Gastroesophageal sphincter (tissue), 4 donors: ENCODE measurements around the gene DNM3. TPM values are rescaled to one million over a fixed set of nuclear protein-coding genes. Genes with fewer than 3 reads are reported as not detected.

Source experiments
- ATAC-seq: fragments of 150-250 bp; one replicate; pipeline ENCODE4 v1.9.1; 2016; ENCODE audit warnings: mild to moderate bottlenecking, moderate library complexity
- H3K27ac ChIP-seq, 4 donors: fragments of 200-600 bp; sonication (generic) in 3 of 4; 1 replicate in 3 of 4; 2 replicates in 1 of 4; pipeline ENCODE4 v1.5.1; 2016 to 2019
- H3K27me3 ChIP-seq: fragments of 200-600 bp; sonication (generic); one replicate; pipeline ENCODE4 v1.5.1; 2019
- H3K36me3 ChIP-seq, 2 donors: fragments of 200-600 bp; sonication (generic); one replicate each; pipeline ENCODE4 v1.5.1; 2019; ENCODE audit warnings: control low read depth in 1 of 2
- H3K4me1 ChIP-seq, 3 donors: fragments of 200-600 bp; sonication (generic); 1 replicate in 2 of 3; 2 replicates in 1 of 3; pipeline ENCODE4 v1.5.1; 2016 to 2019; ENCODE audit warnings: control low read depth in 2 of 3
- H3K4me3 ChIP-seq, 2 donors: fragments of 200-600 bp; sonication (generic); one replicate each; pipeline ENCODE4 v1.5.1; 2019; ENCODE audit warnings: mild to moderate bottlenecking in 1 of 2, moderate library complexity in 1 of 2
- H3K9me3 ChIP-seq, 3 donors: fragments of 200-600 bp; sonication (generic); one replicate each; pipeline ENCODE4 v1.5.1; 2017 to 2019; ENCODE audit warnings: control low read depth in 2 of 3
- CTCF ChIP-seq, 4 experiments: fragments of 200-600 bp in 2 of 4; fragments of 450-650 bp in 2 of 4; sonication (generic) in 1 of 4; IDR thresholded peaks; one replicate each; pipeline ENCODE4 v1.5.1; 2017 to 2019; ENCODE audit warnings: antibody characterized with exemption in 4 of 4, mild to moderate bottlenecking in 2 of 4, moderate library complexity in 2 of 4
- EP300 ChIP-seq: sonication (generic); formaldehyde crosslinking; IDR thresholded peaks from one replicate; pipeline ENCODE4 v1.6.1; 2017; ENCODE audit warnings: antibody characterized with exemption, mild to moderate bottlenecking
- POLR2A ChIP-seq, 2 donors: fragments of 450-650 bp; IDR thresholded peaks; one replicate each; pipeline ENCODE4 v1.6.1; 2017; ENCODE audit warnings: antibody characterized with exemption in 2 of 2, mild to moderate bottlenecking in 2 of 2, moderate library complexity in 1 of 2
- POLR2AphosphoS5 ChIP-seq: sonication (generic); formaldehyde crosslinking; IDR thresholded peaks from one replicate; pipeline ENCODE4 v1.6.1; 2017; ENCODE audit warnings: antibody characterized with exemption
- WGBS, 2 donors: methylation state at CpG; one replicate each; pipeline ENCODE4 v1.1.5; 2018; ENCODE audit warnings: low coverage in 1 of 2; 5-methylcytosine and 5-hydroxymethylcytosine counted together
- total RNA-seq, 4 donors: library from RNA; depleted of rRNA; stranded (reverse); fragments of >200 nt; gene quantifications; one replicate each; pipeline ENCODE4 v1.1.0, GENCODE V29; 2016

DNM3 gene
- total RNA-seq, 4 donors from 2014 or later, result 1.9 to 5.0 (median 3.9) TPM

- no peaks in the 10 kb centered on the region for H3K27me3 ChIP-seq
- TF ChIP-seq EP300 (no peak), POLR2AphosphoS5 (no peak)
- WGBS, 2 donors, result 65% methylated on average over 3 of the region's 3 CpGs
- H3K36me3 ChIP-seq, result no peaks in the 10 kb centered on the region
- H3K4me1 ChIP-seq, result no peaks in the 10 kb centered on the region
- H3K27ac ChIP-seq, result no peak overlapping the region
- no peak overlapping the region for H3K4me3 ChIP-seq
- ATAC-seq, result no peak
- peaks cover 0 to 8% (median 0%) of the 10 kb centered on the region in 3 donors for H3K9me3 ChIP-seq
Measured at GRCh38 chr1:171858696-171859095, 17.4 kb downstream of the DNM3 start.

- ATAC-seq, result no peak
- Histone ChIP-seq H3K27me3 (no peaks in the 10 kb centered on the region), H3K4me1 (no peaks in the 10 kb centered on the region), H3K36me3 (no peaks in the 10 kb centered on the region), H3K9me3 (peaks cover 0 to 8% (median 0%) of the 10 kb centered on the region in 3 donors), H3K27ac (no peak overlapping the region), H3K4me3 (no peak overlapping the region)
- WGBS, 2 donors, result 71 to 82% methylated on average over 1 of the region's 1 CpG
- TF ChIP-seq POLR2AphosphoS5, result no peak
- no peak for TF ChIP-seq POLR2A (IDR thresholded peaks at IDR 0.05)
- TF ChIP-seq EP300, result no peak
- TF ChIP-seq CTCF (IDR thresholded peaks at IDR 0.05), result no peak
Measured at GRCh38 chr1:171860696-171861095, 19.4 kb downstream of the DNM3 start.

GRCh38 chr1:171863531-171863930, 22.2 kb downstream of the DNM3 start:
- H3K4me1 ChIP-seq, result no peaks in the 10 kb centered on the region
- H3K27ac ChIP-seq, result no peak overlapping the region
- H3K9me3 ChIP-seq, result no peaks in the 10 kb centered on the region
- no peak overlapping the region for H3K4me3 ChIP-seq
- 78 to 86% methylated on average over 4 of the region's 4 CpGs for WGBS, 2 donors
- no peaks in the 10 kb centered on the region for H3K36me3 ChIP-seq
- TF ChIP-seq EP300, result no peak
- no peak for TF ChIP-seq POLR2A (IDR thresholded peaks at IDR 0.05)
- TF ChIP-seq CTCF (IDR thresholded peaks at IDR 0.05), result no peak
- TF ChIP-seq POLR2AphosphoS5, result no peak
- no peaks in the 10 kb centered on the region for H3K27me3 ChIP-seq
- no peak for ATAC-seq

- H3K4me1 ChIP-seq, result no peaks in the 10 kb centered on the region
- no peaks in the 10 kb centered on the region for H3K36me3 ChIP-seq
- no peak for ATAC-seq
- no peak overlapping the region for H3K27ac ChIP-seq
- H3K4me3 ChIP-seq, result no peak overlapping the region
- H3K27me3 ChIP-seq, result no peaks in the 10 kb centered on the region
- no peaks in the 10 kb centered on the region for H3K9me3 ChIP-seq
- TF ChIP-seq POLR2A (IDR thresholded peaks at IDR 0.05) (no peak), CTCF (IDR thresholded peaks at IDR 0.05) (no peak), EP300 (no peak), POLR2AphosphoS5 (no peak)
Measured at GRCh38 chr1:171864308-171864707, 23.0 kb downstream of the DNM3 start.

GRCh38 chr1:171865106-171865505, 23.8 kb downstream of the DNM3 start:
- no peaks in the 10 kb centered on the region for H3K9me3 ChIP-seq
- H3K4me3 ChIP-seq, result no peak overlapping the region
- no peak overlapping the region for H3K27ac ChIP-seq
- H3K4me1 ChIP-seq, result no peaks in the 10 kb centered on the region
- TF ChIP-seq CTCF (IDR thresholded peaks at IDR 0.05), result no peak
- TF ChIP-seq POLR2A (IDR thresholded peaks at IDR 0.05), result no peak
- TF ChIP-seq EP300, result no peak
- TF ChIP-seq POLR2AphosphoS5, result no peak
- no peaks in the 10 kb centered on the region for H3K36me3 ChIP-seq
- ATAC-seq, result no peak
- H3K27me3 ChIP-seq, result no peaks in the 10 kb centered on the region
- WGBS, 2 donors, result 80 to 87% methylated on average over 4 to 5 of the region's 6 CpGs

DNA sequence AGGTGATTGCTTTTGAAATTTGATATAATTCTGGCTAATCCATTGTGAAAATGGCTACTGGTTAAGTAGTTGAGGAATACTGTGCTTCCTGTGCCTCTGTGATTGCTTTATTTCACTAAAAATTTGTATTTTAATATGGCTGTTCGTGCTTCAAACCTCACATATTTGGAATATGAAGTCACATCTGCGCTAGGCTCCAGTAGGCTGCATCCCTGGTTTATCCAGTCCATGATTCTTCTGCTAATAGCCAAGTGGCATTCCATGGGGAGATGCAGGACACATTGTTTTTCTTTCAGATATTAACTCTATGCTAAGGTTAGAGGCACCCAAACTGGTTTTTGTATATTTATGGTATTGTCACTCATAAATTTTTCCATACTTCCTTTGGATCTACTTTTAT, 25.9 kb downstream of the DNM3 start:
- H3K9me3 ChIP-seq, result no peaks in the 10 kb centered on the region
- TF ChIP-seq POLR2AphosphoS5, result no peak
- no peak for TF ChIP-seq POLR2A (IDR thresholded peaks at IDR 0.05)
- TF ChIP-seq CTCF (IDR thresholded peaks at IDR 0.05), result no peak
- no peak for TF ChIP-seq EP300
- no peak for ATAC-seq
- no peaks in the 10 kb centered on the region for H3K27me3 ChIP-seq
- no peaks in the 10 kb centered on the region for H3K4me1 ChIP-seq
- H3K27ac ChIP-seq, result no peak overlapping the region
- H3K36me3 ChIP-seq, result no peaks in the 10 kb centered on the region
- 60 to 79% methylated on average over 2 of the region's 2 CpGs for WGBS, 2 donors
- no peak overlapping the region for H3K4me3 ChIP-seq
